Chondrocyte (in vitro differentiated cells): ENCODE measurements around the gene ZDHHC14. TPM values are rescaled to one million over a fixed set of nuclear protein-coding genes. Genes with fewer than 3 reads are reported as not detected.

Experiments
- DNase-seq: peaks from one replicate; pipeline ENCODE4 v3.0.0; 2021; ENCODE audit warnings: mixed read lengths, low spot score
- H3K27ac Mint-ChIP-seq: one replicate; pipeline ENCODE4 v1.8.0; 2021; ENCODE audit warnings: mild to moderate bottlenecking, moderate library complexity, mixed read lengths; ENCODE audit not compliant: unreplicated experiment
- H3K27me3 Mint-ChIP-seq: 2 replicates; pipeline ENCODE4 v1.8.0; 2021; ENCODE audit warnings: low read depth, mixed read lengths
- H3K36me3 Mint-ChIP-seq: 2 replicates; pipeline ENCODE4 v1.8.0; 2021; ENCODE audit warnings: low read depth, mixed read lengths
- H3K4me1 Mint-ChIP-seq: 2 replicates; pipeline ENCODE4 v1.8.0; 2021; ENCODE audit warnings: low read depth, mild to moderate bottlenecking, mixed read lengths
- H3K4me3 Mint-ChIP-seq: one replicate; pipeline ENCODE4 v1.8.0; 2021; ENCODE audit warnings: mild to moderate bottlenecking, moderate library complexity, mixed read lengths; ENCODE audit not compliant: unreplicated experiment
- H3K9me3 Mint-ChIP-seq: 2 replicates; pipeline ENCODE4 v1.8.0; 2021; ENCODE audit warnings: low read depth, mixed read lengths
- CTCF ChIP-seq: fragments of 200-600 bp; sonication (generic); IDR thresholded peaks from 2 replicates; pipeline ENCODE4 v1.5.0; 2021; ENCODE audit warnings: antibody characterized with exemption, mild to moderate bottlenecking, moderate library complexity
- total RNA-seq: library from RNA; stranded (reverse); gene quantifications from 3 replicates; pipeline ENCODE4 v1.2.1, GENCODE V29; 2021

Gene ZDHHC14
- total RNA-seq, 1 donor from 2014 or later: 8.4 TPM

GRCh38 chr6:157372501-157373280, 8.3 kb upstream of the ZDHHC14 start:
- H3K36me3 Mint-ChIP-seq: peaks cover 1% of the 10 kb centered on the region
- no peak for TF ChIP-seq CTCF
- H3K4me1 Mint-ChIP-seq: no peaks in the 10 kb centered on the region
- no peak overlapping the region for H3K27ac Mint-ChIP-seq
- peaks cover 2% of the 10 kb centered on the region for H3K27me3 Mint-ChIP-seq
- no peak overlapping the region for H3K4me3 Mint-ChIP-seq
- no peaks in the 10 kb centered on the region for H3K9me3 Mint-ChIP-seq
- no peak for DNase-seq

DNA sequence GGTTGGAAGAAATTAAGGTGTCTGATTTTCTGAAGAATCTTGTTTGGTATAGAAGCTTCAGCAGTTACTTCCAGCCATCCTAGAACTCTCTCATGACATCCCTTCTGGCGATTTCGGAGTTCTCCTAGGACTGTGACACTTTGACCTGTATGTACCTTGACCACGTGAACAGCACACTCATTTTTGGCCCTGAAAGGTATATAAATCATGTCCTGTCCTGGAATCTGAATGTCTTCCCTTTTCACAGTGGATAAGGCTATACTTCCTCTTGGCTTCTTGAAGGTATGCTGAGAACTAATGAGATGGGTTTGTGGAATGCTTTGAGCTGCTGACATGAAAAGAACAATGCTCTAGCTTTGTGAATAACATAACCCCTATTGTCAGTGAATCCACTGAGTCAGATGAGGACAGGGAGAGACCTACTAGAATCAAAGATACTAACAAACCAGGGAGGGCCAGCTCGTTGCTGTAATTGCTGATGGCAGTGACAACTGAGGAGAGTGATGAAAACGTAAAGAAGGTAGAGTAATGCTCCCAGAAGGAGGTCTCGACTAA, 6.0 kb upstream of the ZDHHC14 start:
- H3K27ac Mint-ChIP-seq: no peak overlapping the region
- H3K4me3 Mint-ChIP-seq: no peak overlapping the region

GRCh38 chr6:157376241-157376640, 4.7 kb upstream of the ZDHHC14 start:
- Mint-ChIP-seq H3K27me3 (no peaks in the 10 kb centered on the region), H3K27ac (no peak overlapping the region), H3K4me1 (peaks cover 8% of the 10 kb centered on the region), H3K4me3 (no peak overlapping the region), H3K36me3 (peaks cover 1% of the 10 kb centered on the region), H3K9me3 (no peaks in the 10 kb centered on the region)
- DNase-seq: no peak
- TF ChIP-seq CTCF: no peak

More for the DNA sequence above, 6.0 kb upstream of the ZDHHC14 start:
- no peak for DNase-seq
- no peaks in the 10 kb centered on the region for H3K9me3 Mint-ChIP-seq
- no peak for TF ChIP-seq CTCF
- peaks cover 1% of the 10 kb centered on the region for H3K36me3 Mint-ChIP-seq
- H3K4me1 Mint-ChIP-seq: peaks cover 8% of the 10 kb centered on the region
- H3K27me3 Mint-ChIP-seq: peaks cover 1% of the 10 kb centered on the region

GRCh38 chr6:157376706-157377230, 4.2 kb upstream of the ZDHHC14 start:
- no peak overlapping the region for H3K27ac Mint-ChIP-seq
- DNase-seq: no peak

More at GRCh38 chr6:157376706-157377230, 4.2 kb upstream of the ZDHHC14 start:
- peaks cover 1% of the 10 kb centered on the region for H3K36me3 Mint-ChIP-seq
- TF ChIP-seq CTCF: no peak
- H3K27me3 Mint-ChIP-seq: no peaks in the 10 kb centered on the region
- H3K4me1 Mint-ChIP-seq: peaks cover 8% of the 10 kb centered on the region
- no peak overlapping the region for H3K4me3 Mint-ChIP-seq
- H3K9me3 Mint-ChIP-seq: no peaks in the 10 kb centered on the region
